Esophagus muscularis mucosa (tissue), 4 donors: Measurements from ENCODE around the gene ANKS1A. TPM values are rescaled to one million over a fixed set of nuclear protein-coding genes. Genes with fewer than 3 reads are reported as not detected.

Source experiments
- DNase-seq: peaks from one replicate; pipeline ENCODE4 v3.0.0-alpha.2; 2017; ENCODE audit errors: extremely low spot score
- H3K27ac ChIP-seq, 4 donors: fragments of 200-600 bp; sonication (generic); replicated peaks in 1 of 4; 1 replicate in 3 of 4; 2 replicates in 1 of 4; pipeline ENCODE4 v1.5.1; 2016 to 2019; ENCODE audit warnings: mild to moderate bottlenecking in 1 of 4
- H3K27me3 ChIP-seq, 4 donors: fragments of 200-600 bp; sonication (generic); one replicate each; pipeline versions ENCODE4 v1.5.1 to v1.6.0; 2016 to 2019
- H3K36me3 ChIP-seq, 4 donors: fragments of 200-600 bp; sonication (generic); one replicate each; pipeline ENCODE4 v1.5.1; 2016 to 2019
- H3K4me1 ChIP-seq, 4 donors: fragments of 200-600 bp; sonication (generic); one replicate each; pipeline ENCODE4 v1.5.1; 2016 to 2019
- H3K4me3 ChIP-seq, 4 donors: fragments of 200-600 bp; sonication (generic); 1 replicate in 2 of 4; 2 replicates in 2 of 4; pipeline ENCODE4 v1.5.1; 2016 to 2019; ENCODE audit warnings: mild to moderate bottlenecking in 4 of 4, moderate library complexity in 1 of 4
- H3K9me3 ChIP-seq, 4 donors: fragments of 200-600 bp; sonication (generic); 1 replicate in 3 of 4; 2 replicates in 1 of 4; pipeline ENCODE4 v1.5.1; 2016 to 2019
- CTCF ChIP-seq, 3 experiments: fragments of 200-600 bp in 2 of 3; fragments of 450-650 bp in 1 of 3; sonication (generic) in 2 of 3; IDR thresholded peaks; one replicate each; pipeline ENCODE4 v1.5.1; 2017 to 2019; ENCODE audit warnings: antibody characterized with exemption in 3 of 3, mild to moderate bottlenecking in 2 of 3, moderate library complexity in 1 of 3
- EP300 ChIP-seq: sonication (generic); formaldehyde crosslinking; IDR thresholded peaks from one replicate; pipeline ENCODE4 v1.6.1; 2017; ENCODE audit warnings: antibody characterized with exemption
- POLR2A ChIP-seq: fragments of 450-650 bp; IDR thresholded peaks from one replicate; pipeline ENCODE4 v1.6.1; 2017; ENCODE audit warnings: antibody characterized with exemption, moderate library complexity, mild to moderate bottlenecking, low read depth
- POLR2AphosphoS5 ChIP-seq, 2 donors: sonication (generic); formaldehyde crosslinking; IDR thresholded peaks; one replicate each; pipeline ENCODE4 v1.6.1; 2017; ENCODE audit warnings: antibody characterized with exemption in 2 of 2
- WGBS: methylation state at CpG from one replicate; pipeline ENCODE4 v1.1.5; 2018; 5-methylcytosine and 5-hydroxymethylcytosine counted together
- intact Hi-C: fragments of 100-400 bp; cut with DNase I; formaldehyde crosslinking; loops from one replicate; pipeline ENCODE4 v1.15.1; 2023
- total RNA-seq, 4 donors: library from RNA; depleted of rRNA; stranded (reverse); fragments of >200 nt; gene quantifications; one replicate each; pipeline versions ENCODE4 v1.1.0 to v1.2.1, GENCODE V29; 2016

Gene ANKS1A
- total RNA-seq, 4 donors from 2014 or later: 68.3 to 132 (median 98.7) TPM

GRCh38 chr6:34934516-34934915, 45.5 kb downstream of the ANKS1A start:
- intact Hi-C loops: no loop called here
- Histone ChIP-seq H3K4me1 (peaks cover 16 to 34% (median 18%) of the 10 kb centered on the region in 4 donors), H3K4me3 (no peak overlapping the region), H3K27ac (no peak overlapping the region), H3K36me3 (no peaks in the 10 kb centered on the region), H3K9me3 (no peaks in the 10 kb centered on the region), H3K27me3 (no peaks in the 10 kb centered on the region)
- no peak for DNase-seq
- 18% methylated on average over 5 of the region's 5 CpGs for WGBS
- TF ChIP-seq CTCF (IDR thresholded peaks at IDR 0.05) (no peak), EP300 (no peak), POLR2A (no peak), POLR2AphosphoS5 (IDR thresholded peaks at IDR 0.05) (peak in 1 of 2 donors; percentile 46)

GRCh38 chr6:34938268-34938667, 49.2 kb downstream of the ANKS1A start:
- TF ChIP-seq CTCF (IDR thresholded peaks at IDR 0.05) (no peak), POLR2A (no peak), POLR2AphosphoS5 (IDR thresholded peaks at IDR 0.05) (no peak)
- intact Hi-C loops: no loop called here
- Histone ChIP-seq H3K4me1 (peaks cover 16 to 39% (median 18%) of the 10 kb centered on the region in 4 donors), H3K9me3 (no peaks in the 10 kb centered on the region), H3K27me3 (no peaks in the 10 kb centered on the region), H3K36me3 (no peaks in the 10 kb centered on the region), H3K27ac (no peak overlapping the region), H3K4me3 (no peak overlapping the region)
- no peak for DNase-seq
- WGBS: 68% methylated on average over 3 of the region's 3 CpGs

GRCh38 chr6:34940030-34940434, 51.0 kb downstream of the ANKS1A start:
- DNase-seq: no peak
- Histone ChIP-seq H3K4me1 (peaks cover 3 to 25% (median 4%) of the 10 kb centered on the region in 4 donors), H3K27me3 (no peaks in the 10 kb centered on the region), H3K9me3 (no peaks in the 10 kb centered on the region), H3K36me3 (no peaks in the 10 kb centered on the region), H3K27ac (no peak overlapping the region), H3K4me3 (no peak overlapping the region)
- WGBS: 88% methylated on average over 4 of the region's 4 CpGs
- intact Hi-C loops: no loop called here
- TF ChIP-seq POLR2AphosphoS5 (IDR thresholded peaks at IDR 0.05) (no peak), CTCF (IDR thresholded peaks at IDR 0.05) (no peak), POLR2A (no peak), EP300 (no peak)

GRCh38 chr6:34941421-34941820, 52.4 kb downstream of the ANKS1A start:
- DNase-seq: no peak
- H3K36me3 ChIP-seq: no peaks in the 10 kb centered on the region
- H3K4me3 ChIP-seq: no peak overlapping the region
- TF ChIP-seq CTCF (IDR thresholded peaks at IDR 0.05): no peak
- TF ChIP-seq POLR2AphosphoS5 (IDR thresholded peaks at IDR 0.05): no peak
- no peak for TF ChIP-seq EP300
- TF ChIP-seq POLR2A: no peak
- peaks cover 0 to 20% (median 2%) of the 10 kb centered on the region in 4 donors for H3K4me1 ChIP-seq
- H3K27me3 ChIP-seq: no peaks in the 10 kb centered on the region
- 95% methylated on average over 4 of the region's 4 CpGs for WGBS
- intact Hi-C loops: no loop called here
- H3K27ac ChIP-seq: no peak overlapping the region
- no peaks in the 10 kb centered on the region for H3K9me3 ChIP-seq

- DNase-seq: no peak
- no peak for TF ChIP-seq POLR2AphosphoS5 (IDR thresholded peaks at IDR 0.05)
- TF ChIP-seq CTCF (IDR thresholded peaks at IDR 0.05): no peak
- no peak for TF ChIP-seq EP300
- TF ChIP-seq POLR2A: no peak
- Histone ChIP-seq H3K4me3 (no peak overlapping the region), H3K27me3 (no peaks in the 10 kb centered on the region), H3K4me1 (peaks cover 0 to 4% (median 0%) of the 10 kb centered on the region in 4 donors), H3K27ac (no peak overlapping the region), H3K9me3 (no peaks in the 10 kb centered on the region), H3K36me3 (no peaks in the 10 kb centered on the region)
- WGBS: 94% methylated on average over 1 of the region's 1 CpG
- intact Hi-C loops: no loop called here
Observed at GRCh38 chr6:34945317-34945716, 56.3 kb downstream of the ANKS1A start.
